HG02943 (cell line): Measurements from ENCODE around the gene GET4.
"Not testable (repeated sequence)": the region's sequence is repeated elsewhere in the genome, so short reads cannot be mapped to it uniquely, and the experiment has no call there.

ENCODE experiments used
- ATAC-seq: cut with Tn5 transposase; IDR thresholded peaks from one replicate; pipeline ENCODE4 v1.9.1; 2021; ENCODE audit warnings: mild to moderate bottlenecking, low read depth, moderate library complexity; ENCODE audit not compliant: unreplicated experiment

The GET4 gene

GRCh38 chr7:845091-845490, 31.3 kb upstream of the GET4 start:
- no peak for ATAC-seq

- no peak for ATAC-seq
Observed at GRCh38 chr7:845731-846130, 30.6 kb upstream of the GET4 start.

- not testable (repeated sequence) for ATAC-seq
Observed at GRCh38 chr7:846958-847650, 29.2 kb upstream of the GET4 start.

GRCh38 chr7:847728-848127, 28.6 kb upstream of the GET4 start:
- not testable (repeated sequence) for ATAC-seq

- no peak for ATAC-seq
Observed at GRCh38 chr7:849145-849544, 27.2 kb upstream of the GET4 start.

- no peak for ATAC-seq
Observed at GRCh38 chr7:849781-850180, 26.6 kb upstream of the GET4 start.

GRCh38 chr7:851204-851603, 25.1 kb upstream of the GET4 start:
- ATAC-seq, result no peak

- ATAC-seq, result no peak
Observed at GRCh38 chr7:853366-854117, 22.8 kb upstream of the GET4 start.

- ATAC-seq, result no peak
Observed at GRCh38 chr7:854118-854775, 22.1 kb upstream of the GET4 start.

GRCh38 chr7:855686-856369, 20.5 kb upstream of the GET4 start:
- ATAC-seq, result no peak

GRCh38 chr7:856444-857095, 19.8 kb upstream of the GET4 start:
- no peak for ATAC-seq

- no peak for ATAC-seq
Observed at GRCh38 chr7:857661-858060, 18.7 kb upstream of the GET4 start.

GRCh38 chr7:859359-860030, 16.9 kb upstream of the GET4 start:
- ATAC-seq, result no peak

- no peak for ATAC-seq
Observed at GRCh38 chr7:860149-860548, 16.2 kb upstream of the GET4 start.

GRCh38 chr7:861222-861621, 15.1 kb upstream of the GET4 start:
- ATAC-seq, result no peak

GRCh38 chr7:862157-862556, 14.2 kb upstream of the GET4 start:
- ATAC-seq, result no peak

GRCh38 chr7:863106-863505, 13.2 kb upstream of the GET4 start:
- ATAC-seq, result no peak

GRCh38 chr7:865921-866320, 10.4 kb upstream of the GET4 start:
- ATAC-seq, result no peak

- ATAC-seq, result no peak
Observed at GRCh38 chr7:867001-867405, 9.4 kb upstream of the GET4 start.
